ENCODE results near the gene SFTPD.

The SFTPD gene

DNA sequence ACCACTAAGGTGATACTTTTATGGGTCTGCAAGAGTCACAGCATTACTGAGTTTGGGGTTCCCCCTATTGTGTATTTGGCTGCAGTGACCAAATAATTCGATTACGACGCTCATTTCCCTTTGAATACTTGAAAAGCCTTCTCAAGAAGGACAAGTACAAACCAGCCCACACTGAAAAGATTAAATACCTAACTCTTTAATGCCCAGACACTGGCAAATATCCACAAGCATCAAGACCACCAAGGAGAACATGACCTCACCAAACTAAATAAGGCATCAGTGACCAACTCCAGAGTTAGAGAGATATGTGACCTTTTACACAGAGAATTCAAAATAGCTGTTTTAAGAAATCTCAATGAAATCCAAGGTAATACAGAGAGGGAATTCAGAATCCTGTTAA lies 31.8 kb upstream of the SFTPD start:
- no peak overlapping the region for H3K9ac ChIP-seq (ENCODE audit: low read length)
- no peak overlapping the region for H3K4me2 ChIP-seq (ENCODE audit: low read length)
- H3K9me3 ChIP-seq (ENCODE audit: low read length), result no peaks in the 10 kb centered on the region
- no peak for TF ChIP-seq EZH2 (IDR thresholded peaks at IDR 0.05; ENCODE audit: borderline replicate concordance, low read length)
- TF ChIP-seq, protein P1, sequence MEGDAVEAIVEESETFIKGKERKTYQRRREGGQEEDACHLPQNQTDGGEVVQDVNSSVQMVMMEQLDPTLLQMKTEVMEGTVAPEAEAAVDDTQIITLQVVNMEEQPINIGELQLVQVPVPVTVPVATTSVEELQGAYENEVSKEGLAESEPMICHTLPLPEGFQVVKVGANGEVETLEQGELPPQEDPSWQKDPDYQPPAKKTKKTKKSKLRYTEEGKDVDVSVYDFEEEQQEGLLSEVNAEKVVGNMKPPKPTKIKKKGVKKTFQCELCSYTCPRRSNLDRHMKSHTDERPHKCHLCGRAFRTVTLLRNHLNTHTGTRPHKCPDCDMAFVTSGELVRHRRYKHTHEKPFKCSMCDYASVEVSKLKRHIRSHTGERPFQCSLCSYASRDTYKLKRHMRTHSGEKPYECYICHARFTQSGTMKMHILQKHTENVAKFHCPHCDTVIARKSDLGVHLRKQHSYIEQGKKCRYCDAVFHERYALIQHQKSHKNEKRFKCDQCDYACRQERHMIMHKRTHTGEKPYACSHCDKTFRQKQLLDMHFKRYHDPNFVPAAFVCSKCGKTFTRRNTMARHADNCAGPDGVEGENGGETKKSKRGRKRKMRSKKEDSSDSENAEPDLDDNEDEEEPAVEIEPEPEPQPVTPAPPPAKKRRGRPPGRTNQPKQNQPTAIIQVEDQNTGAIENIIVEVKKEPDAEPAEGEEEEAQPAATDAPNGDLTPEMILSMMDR (IDR thresholded peaks at IDR 0.05; ENCODE audit: low read length), result no peak
- H3K27ac ChIP-seq (ENCODE audit: low read depth, low read length, poor library complexity, severe bottlenecking), result no peak overlapping the region
- no peak overlapping the region for H3K4me3 ChIP-seq (ENCODE audit: low read depth, low read length, poor library complexity, severe bottlenecking)
- no peaks in the 10 kb centered on the region for H3F3A ChIP-seq (ENCODE audit: insufficient read depth, low read length)
- H3K9me2 ChIP-seq (ENCODE audit: low read depth, low read length), result no peaks in the 10 kb centered on the region
- no peaks in the 10 kb centered on the region for H3K36me3 ChIP-seq (ENCODE audit: insufficient read depth, low read length)
- H3K79me2 ChIP-seq (ENCODE audit: insufficient read depth, low read length), result no peaks in the 10 kb centered on the region
- no peaks in the 10 kb centered on the region; the same call in 1 of the 2 replicates for H3K27me3 ChIP-seq (ENCODE audit: insufficient read depth, low read length)
- no peaks in the 10 kb centered on the region for H4K20me1 ChIP-seq (ENCODE audit: insufficient read depth, low read length)
- no peak overlapping the region for H2AFZ ChIP-seq (ENCODE audit: low read length)
- H3K4me1 ChIP-seq (ENCODE audit: insufficient read depth, low read length, severe bottlenecking), result no peaks in the 10 kb centered on the region

DNA sequence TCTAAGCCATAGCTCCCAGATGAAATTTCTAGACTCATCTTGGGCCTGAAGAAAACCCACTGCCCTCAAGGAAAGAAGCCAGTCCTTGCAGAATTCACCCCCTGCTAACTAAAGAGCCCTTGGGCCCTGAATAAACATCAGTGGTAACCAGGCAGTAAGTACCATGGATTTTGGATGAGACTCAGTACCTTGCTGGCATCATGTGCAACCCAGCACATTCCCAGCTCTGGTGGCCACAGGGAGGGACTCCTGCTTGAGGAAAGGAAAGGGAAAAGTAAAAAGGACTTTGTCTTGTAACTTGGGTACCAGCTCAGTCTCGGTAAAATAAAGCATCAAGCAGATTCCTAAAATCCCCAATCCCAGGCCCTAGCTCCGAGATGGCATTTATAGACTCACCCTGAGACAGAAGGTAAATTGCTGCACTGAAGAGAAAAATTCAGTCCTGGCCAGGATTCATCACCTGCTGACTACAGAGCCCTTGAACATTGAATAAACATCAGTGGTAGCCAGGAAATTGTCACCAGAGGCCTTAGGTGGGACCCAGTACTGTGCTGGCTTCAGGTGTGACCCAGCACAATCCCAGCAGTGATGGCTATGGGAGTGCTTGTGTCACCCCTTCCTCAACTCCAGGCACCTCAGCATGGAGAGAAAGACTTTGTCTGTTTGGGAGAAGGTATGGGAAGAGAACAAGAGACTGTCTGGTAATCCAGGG lies 31.2 kb upstream of the SFTPD start:
- no peaks in the 10 kb centered on the region for H3F3A ChIP-seq (ENCODE audit: insufficient read depth, low read length)
- no peak overlapping the region for H3K27ac ChIP-seq (ENCODE audit: low read depth, low read length, poor library complexity, severe bottlenecking)
- H3K4me2 ChIP-seq (ENCODE audit: low read length), result no peak overlapping the region
- H4K20me1 ChIP-seq (ENCODE audit: insufficient read depth, low read length), result no peaks in the 10 kb centered on the region
- H3K4me1 ChIP-seq (ENCODE audit: insufficient read depth, low read length, severe bottlenecking), result no peaks in the 10 kb centered on the region
- H3K27me3 ChIP-seq (ENCODE audit: insufficient read depth, low read length), result no peaks in the 10 kb centered on the region; the same call in 1 of the 2 replicates
- H3K9me2 ChIP-seq (ENCODE audit: low read depth, low read length), result no peaks in the 10 kb centered on the region
- H3K36me3 ChIP-seq (ENCODE audit: insufficient read depth, low read length), result no peaks in the 10 kb centered on the region
- H2AFZ ChIP-seq (ENCODE audit: low read length), result no peak overlapping the region
- no peak overlapping the region for H3K9ac ChIP-seq (ENCODE audit: low read length)
- no peak overlapping the region for H3K4me3 ChIP-seq (ENCODE audit: low read depth, low read length, poor library complexity, severe bottlenecking)
- TF ChIP-seq EZH2 (IDR thresholded peaks at IDR 0.05; ENCODE audit: borderline replicate concordance, low read length), result no peak
- TF ChIP-seq, protein P1 (IDR thresholded peaks at IDR 0.05; ENCODE audit: low read length), result no peak
- no peaks in the 10 kb centered on the region for H3K79me2 ChIP-seq (ENCODE audit: insufficient read depth, low read length)
- no peaks in the 10 kb centered on the region for H3K9me3 ChIP-seq (ENCODE audit: low read length)

DNA sequence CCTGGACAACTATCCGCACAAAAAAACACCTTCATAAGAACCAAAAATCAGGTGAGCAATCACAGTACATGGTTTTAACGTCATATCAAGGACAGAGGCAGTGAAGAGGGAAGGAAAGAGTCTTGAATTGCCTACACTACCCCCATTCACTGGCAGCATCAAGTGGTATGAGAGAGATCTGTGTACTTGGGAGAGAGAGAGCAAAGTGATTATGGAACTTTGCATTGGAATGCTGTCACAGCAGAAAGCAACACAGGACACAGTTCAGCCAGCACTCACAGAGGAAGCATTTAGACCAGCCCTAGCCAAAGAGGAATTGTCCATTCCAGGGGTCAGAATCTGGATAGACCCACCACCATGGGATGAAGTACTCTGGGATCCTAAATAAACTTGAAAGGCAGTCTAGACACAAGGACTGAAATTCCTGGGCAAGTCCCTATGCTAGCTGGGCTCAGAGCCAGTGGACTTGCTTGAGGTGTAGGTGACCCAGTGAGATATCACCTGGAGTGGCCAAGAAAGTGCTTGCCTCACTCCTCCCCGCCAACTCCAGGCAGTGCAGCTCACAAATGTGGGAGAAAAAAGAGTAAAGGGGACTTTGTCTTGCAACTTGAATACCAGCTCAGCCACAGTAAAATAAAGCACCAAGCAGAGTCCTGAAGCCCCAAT lies 30.5 kb upstream of the SFTPD start:
- Histone ChIP-seq H3K9me2 (ENCODE audit: low read depth, low read length) (no peaks in the 10 kb centered on the region), H3F3A (ENCODE audit: insufficient read depth, low read length) (no peaks in the 10 kb centered on the region), H3K79me2 (ENCODE audit: insufficient read depth, low read length) (no peaks in the 10 kb centered on the region), H3K36me3 (ENCODE audit: insufficient read depth, low read length) (no peaks in the 10 kb centered on the region), H3K27me3 (ENCODE audit: insufficient read depth, low read length) (no peaks in the 10 kb centered on the region; the same call in 1 of the 2 replicates), H4K20me1 (ENCODE audit: insufficient read depth, low read length) (no peaks in the 10 kb centered on the region), H3K4me1 (ENCODE audit: insufficient read depth, low read length, severe bottlenecking) (no peaks in the 10 kb centered on the region), H2AFZ (ENCODE audit: low read length) (no peak overlapping the region), H3K4me2 (ENCODE audit: low read length) (no peak overlapping the region), H3K9ac (ENCODE audit: low read length) (no peak overlapping the region), H3K9me3 (ENCODE audit: low read length) (no peaks in the 10 kb centered on the region), H3K27ac (ENCODE audit: low read depth, low read length, poor library complexity, severe bottlenecking) (no peak overlapping the region), H3K4me3 (ENCODE audit: low read depth, low read length, poor library complexity, severe bottlenecking) (no peak overlapping the region)
- TF ChIP-seq, protein P1 (IDR thresholded peaks at IDR 0.05; ENCODE audit: low read length), result no peak
- TF ChIP-seq EZH2 (IDR thresholded peaks at IDR 0.05; ENCODE audit: borderline replicate concordance, low read length), result no peak
